Measurements from ENCODE around the gene CDC14A. TPM values are rescaled to one million over a fixed set of nuclear protein-coding genes. Genes with fewer than 3 reads are reported as not detected.

CDC14A gene
- total RNA-seq, 2 donors from 2014 or later, result 10.6 to 11.3 TPM

GRCh38 chr1:100552031-100552430 is 199.7 kb downstream of the CDC14A start:
- no peak for ATAC-seq (ENCODE audit: insufficient number of reproducible peaks, low FRiP score, low read depth)

GRCh38 chr1:100552922-100553321 is 200.6 kb downstream of the CDC14A start:
- TF ChIP-seq, protein P1, sequence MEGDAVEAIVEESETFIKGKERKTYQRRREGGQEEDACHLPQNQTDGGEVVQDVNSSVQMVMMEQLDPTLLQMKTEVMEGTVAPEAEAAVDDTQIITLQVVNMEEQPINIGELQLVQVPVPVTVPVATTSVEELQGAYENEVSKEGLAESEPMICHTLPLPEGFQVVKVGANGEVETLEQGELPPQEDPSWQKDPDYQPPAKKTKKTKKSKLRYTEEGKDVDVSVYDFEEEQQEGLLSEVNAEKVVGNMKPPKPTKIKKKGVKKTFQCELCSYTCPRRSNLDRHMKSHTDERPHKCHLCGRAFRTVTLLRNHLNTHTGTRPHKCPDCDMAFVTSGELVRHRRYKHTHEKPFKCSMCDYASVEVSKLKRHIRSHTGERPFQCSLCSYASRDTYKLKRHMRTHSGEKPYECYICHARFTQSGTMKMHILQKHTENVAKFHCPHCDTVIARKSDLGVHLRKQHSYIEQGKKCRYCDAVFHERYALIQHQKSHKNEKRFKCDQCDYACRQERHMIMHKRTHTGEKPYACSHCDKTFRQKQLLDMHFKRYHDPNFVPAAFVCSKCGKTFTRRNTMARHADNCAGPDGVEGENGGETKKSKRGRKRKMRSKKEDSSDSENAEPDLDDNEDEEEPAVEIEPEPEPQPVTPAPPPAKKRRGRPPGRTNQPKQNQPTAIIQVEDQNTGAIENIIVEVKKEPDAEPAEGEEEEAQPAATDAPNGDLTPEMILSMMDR (IDR thresholded peaks at IDR 0.05), result no peak
- no peak for DNase-seq (ENCODE audit: low spot score)
- H3K27ac ChIP-seq, result no peak overlapping the region
- H3K36me3 ChIP-seq, result no peaks in the 10 kb centered on the region
- peaks cover 6% of the 10 kb centered on the region for H3K9me3 ChIP-seq
- H3K4me1 ChIP-seq (ENCODE audit: control insufficient read depth in 1 of 2, low read depth in 2 of 2), result no peaks in the 10 kb centered on the region
- H3K27me3 ChIP-seq (replicated peaks; ENCODE audit: insufficient read depth), result no peaks in the 10 kb centered on the region
- H3K4me3 ChIP-seq, result no peak overlapping the region
- no peak for ATAC-seq (ENCODE audit: insufficient number of reproducible peaks, low FRiP score, low read depth)

More at GRCh38 chr1:100552031-100552430, 199.7 kb downstream of the CDC14A start:
- no peak for DNase-seq (ENCODE audit: low spot score)
- Histone ChIP-seq H3K9me3 (peaks cover 6% of the 10 kb centered on the region), H3K36me3 (no peaks in the 10 kb centered on the region), H3K27ac (no peak overlapping the region), H3K27me3 (replicated peaks; ENCODE audit: insufficient read depth) (no peaks in the 10 kb centered on the region), H3K4me3 (no peak overlapping the region), H3K4me1 (ENCODE audit: control insufficient read depth in 1 of 2, low read depth in 2 of 2) (no peaks in the 10 kb centered on the region)
- TF ChIP-seq, protein P1 (IDR thresholded peaks at IDR 0.05), result no peak

DNA sequence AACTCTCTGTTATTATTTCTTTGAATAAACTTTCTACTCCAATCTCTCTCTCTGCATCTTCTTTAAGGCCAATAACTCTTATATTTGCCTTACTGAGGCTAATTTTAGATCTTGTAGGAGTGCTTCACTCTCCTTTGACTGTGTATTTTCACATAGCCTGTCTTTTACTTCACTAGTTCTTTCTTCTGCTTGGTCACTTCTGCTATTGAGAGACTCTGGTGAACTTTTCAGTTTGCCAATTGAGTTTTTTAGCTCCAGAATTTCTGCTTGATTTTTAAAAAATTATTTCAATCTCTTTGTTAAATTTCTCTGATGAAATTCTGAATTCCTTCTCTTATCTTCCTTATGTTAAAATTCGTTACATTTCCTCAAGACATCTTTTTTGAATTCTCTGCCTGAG is 203.9 kb downstream of the CDC14A start:
- Histone ChIP-seq H3K4me3 (no peak overlapping the region), H3K27ac (no peak overlapping the region), H3K36me3 (no peaks in the 10 kb centered on the region), H3K27me3 (replicated peaks; ENCODE audit: insufficient read depth) (no peaks in the 10 kb centered on the region), H3K9me3 (peaks cover 6% of the 10 kb centered on the region), H3K4me1 (ENCODE audit: control insufficient read depth in 1 of 2, low read depth in 2 of 2) (no peaks in the 10 kb centered on the region)
- TF ChIP-seq, protein P1 (IDR thresholded peaks at IDR 0.05), result no peak
- ATAC-seq (ENCODE audit: insufficient number of reproducible peaks, low FRiP score, low read depth) (no peak), DNase-seq (ENCODE audit: low spot score) (no peak)

DNA sequence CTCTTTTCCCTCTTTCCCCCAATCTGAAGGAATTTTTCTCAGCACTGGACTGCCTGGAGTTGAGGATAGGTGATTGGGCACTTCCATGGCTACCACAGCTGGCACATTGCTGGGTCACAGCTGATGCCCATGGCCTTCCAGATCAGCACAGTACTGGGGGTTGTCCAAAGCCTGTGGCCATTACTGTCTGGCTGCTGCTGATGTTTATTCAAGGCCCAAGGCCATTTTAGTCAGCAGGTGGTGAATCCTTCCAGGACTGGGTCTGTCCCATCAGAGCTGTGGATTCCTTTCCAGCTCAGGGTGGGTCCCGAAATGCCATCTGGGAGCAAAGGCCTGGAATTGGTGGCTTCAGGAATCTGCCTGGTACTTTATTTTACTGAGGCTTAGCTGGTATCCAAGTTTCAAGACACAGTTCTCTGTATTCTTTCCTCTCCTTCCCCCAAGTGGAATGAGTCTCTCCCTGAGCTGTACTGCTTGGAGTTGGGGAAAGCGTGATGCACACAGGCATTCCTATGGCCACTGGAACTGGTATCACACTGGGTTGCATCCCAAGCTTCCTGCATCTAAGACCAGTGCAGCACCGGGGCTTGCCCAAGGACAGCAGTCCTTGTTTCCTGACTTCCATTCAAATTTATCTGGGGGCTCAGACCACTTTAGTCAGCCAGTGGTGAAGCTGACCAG is 204.8 kb downstream of the CDC14A start:
- Histone ChIP-seq H3K4me3 (no peak overlapping the region), H3K4me1 (ENCODE audit: control insufficient read depth in 1 of 2, low read depth in 2 of 2) (no peaks in the 10 kb centered on the region), H3K27me3 (replicated peaks; ENCODE audit: insufficient read depth) (no peaks in the 10 kb centered on the region), H3K27ac (no peak overlapping the region), H3K9me3 (peaks cover 6% of the 10 kb centered on the region), H3K36me3 (no peaks in the 10 kb centered on the region)
- TF ChIP-seq, protein P1 (IDR thresholded peaks at IDR 0.05), result no peak
- DNase-seq (ENCODE audit: low spot score) (no peak), ATAC-seq (ENCODE audit: insufficient number of reproducible peaks, low FRiP score, low read depth) (no peak)

DNA sequence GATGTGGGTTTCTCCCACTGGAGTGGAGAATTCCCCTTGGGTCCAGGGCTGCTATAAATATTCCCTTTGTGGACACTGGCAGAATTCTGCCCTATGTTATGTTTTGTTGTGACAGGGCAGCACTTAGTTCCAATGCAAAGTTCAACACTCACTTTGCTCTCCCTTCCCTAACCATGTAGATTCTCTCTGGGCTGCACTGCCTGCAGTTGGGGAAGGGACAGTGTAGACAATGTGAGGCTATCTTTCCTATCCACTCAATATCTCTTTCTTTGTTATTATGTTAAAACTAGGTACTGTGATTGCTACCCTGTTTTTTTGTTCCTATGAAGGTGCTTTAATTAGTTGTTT is 205.3 kb downstream of the CDC14A start:
- Histone ChIP-seq H3K4me3 (no peak overlapping the region), H3K27me3 (replicated peaks; ENCODE audit: insufficient read depth) (no peaks in the 10 kb centered on the region), H3K9me3 (peaks cover 6% of the 10 kb centered on the region), H3K4me1 (ENCODE audit: control insufficient read depth in 1 of 2, low read depth in 2 of 2) (no peaks in the 10 kb centered on the region), H3K27ac (no peak overlapping the region), H3K36me3 (no peaks in the 10 kb centered on the region)
- no peak for ATAC-seq (ENCODE audit: insufficient number of reproducible peaks, low FRiP score, low read depth)
- DNase-seq (ENCODE audit: low spot score), result no peak
- TF ChIP-seq, protein P1 (IDR thresholded peaks at IDR 0.05), result no peak
